K562 (cell line): ENCODE results near the gene RPL28. TPM values are rescaled to one million over a fixed set of nuclear protein-coding genes. Genes with fewer than 3 reads are reported as not detected.

Experiments
- ARNT ChIP-seq, 2 experiments: fragments of 450-650 bp; IDR thresholded peaks; 2 replicates each; pipeline ENCODE4 v1.6.1; 2016; ENCODE audit warnings: mild to moderate bottlenecking in 1 of 2
- CTCF ChIP-seq, 3 experiments: IDR thresholded peaks in 2 of 3; conservative IDR thresholded peaks in 1 of 3; 2 replicates each; pipeline ENCODE4 v1.5.1; 2011 to 2012; ENCODE audit warnings: low read length in 3 of 3, mild to moderate bottlenecking in 3 of 3, control low read depth in 2 of 3, improper control_type of control experiment in 1 of 3, inconsistent platforms in 1 of 3, low read depth in 1 of 3, mixed read lengths in 1 of 3, moderate library complexity in 1 of 3; ENCODE audit not compliant: insufficient read depth in 2 of 3
- DPF2 ChIP-seq: fragments of 450-650 bp; IDR thresholded peaks from 2 replicates; pipeline ENCODE4 v1.6.1; 2016
- HDAC1 ChIP-seq, 2 experiments: fragments of 450-650 bp; IDR thresholded peaks; 2 replicates each; pipeline ENCODE4 v1.6.1; 2016 to 2017; ENCODE audit warnings: inconsistent platforms in 1 of 2, mild to moderate bottlenecking in 1 of 2, moderate library complexity in 1 of 2
- ID3 ChIP-seq, 2 experiments: fragments of 250-450 bp in 1 of 2; fragments of 450-650 bp in 1 of 2; sonication (Bioruptor Pico) in 1 of 2; IDR thresholded peaks; 2 replicates each; pipeline versions ENCODE4 v1.6.1 to v1.8.0; 2016 to 2021; ENCODE audit warnings: mild to moderate bottlenecking in 2 of 2, moderate library complexity in 2 of 2, missing compliant biosample characterization in 1 of 2, missing genetic modification characterization in 1 of 2
- KHSRP ChIP-seq: fragments of 450-650 bp; IDR thresholded peaks from 2 replicates; pipeline ENCODE4 v1.6.1; 2017
- NCOA1 ChIP-seq: fragments of 450-650 bp; IDR thresholded peaks from 2 replicates; pipeline ENCODE4 v1.6.1; 2016; ENCODE audit warnings: low read depth
- NFIC ChIP-seq: fragments of 450-650 bp; IDR thresholded peaks from 2 replicates; pipeline ENCODE4 v1.6.1; 2017; ENCODE audit warnings: mild to moderate bottlenecking, inconsistent platforms
- RBM34 ChIP-seq: fragments of 200-400 bp; formaldehyde crosslinking; IDR thresholded peaks from 2 replicates; pipeline ENCODE4 v1.6.1; 2018; ENCODE audit warnings: low read length, borderline replicate concordance; ENCODE audit not compliant: insufficient read depth
- SMARCC2 ChIP-seq: fragments of 450-650 bp; IDR thresholded peaks from 2 replicates; pipeline ENCODE4 v1.6.1; 2017; ENCODE audit warnings: antibody characterized with exemption, moderate library complexity, mild to moderate bottlenecking, low read depth
- SRSF1 ChIP-seq: fragments of 200-400 bp; formaldehyde crosslinking; IDR thresholded peaks from 2 replicates; pipeline ENCODE4 v1.6.1; 2017; ENCODE audit warnings: mild to moderate bottlenecking, low read depth, low read length, moderate library complexity
- TAF15 ChIP-seq: fragments of 200-400 bp; formaldehyde crosslinking; IDR thresholded peaks from 2 replicates; pipeline ENCODE4 v1.6.1; 2017; ENCODE audit warnings: mild to moderate bottlenecking, low read depth, low read length, moderate library complexity
- TAL1 ChIP-seq: fragments of 450-650 bp; IDR thresholded peaks from 2 replicates; pipeline ENCODE4 v1.6.1; 2016; ENCODE audit warnings: mild to moderate bottlenecking
- TEAD4 ChIP-seq, 2 experiments: sonication (generic) in 1 of 2; formaldehyde crosslinking in 1 of 2; IDR thresholded peaks; 2 replicates each; pipeline versions ENCODE4 v1.6.1 to v1.8.0; 2012 to 2022; ENCODE audit warnings: borderline replicate concordance in 1 of 2, inconsistent platforms in 1 of 2, low read length in 1 of 2, mild to moderate bottlenecking in 1 of 2, missing genetic modification reagents in 1 of 2
- ZBTB17 ChIP-seq: fragments of 450-650 bp; formaldehyde crosslinking; IDR thresholded peaks from 2 replicates; pipeline ENCODE4 v1.4.0; 2020; ENCODE audit warnings: mild to moderate bottlenecking
- ZNF23 ChIP-seq: fragments of 250-450 bp; sonication (Bioruptor Pico); IDR thresholded peaks from 2 replicates; pipeline ENCODE4 v1.4.0; 2020; ENCODE audit warnings: mild to moderate bottlenecking
- ZNF232 ChIP-seq: sonication (generic); formaldehyde crosslinking; IDR thresholded peaks from 2 replicates; pipeline ENCODE4 v1.8.0; 2022; ENCODE audit warnings: mild to moderate bottlenecking, missing genetic modification reagents
- ZNF274 ChIP-seq: IDR thresholded peaks from 2 replicates; pipeline ENCODE4 v1.6.1; 2011; ENCODE audit warnings: low read depth, mild to moderate bottlenecking, low read length, moderate library complexity, borderline replicate concordance
- ZNF551 ChIP-seq: fragments of 250-450 bp; sonication (Bioruptor Pico); IDR thresholded peaks from 2 replicates; pipeline ENCODE4 v1.5.0; 2021; ENCODE audit warnings: mild to moderate bottlenecking, moderate library complexity
- ZNF707 ChIP-seq: fragments of 250-450 bp; sonication (Bioruptor Pico); conservative IDR thresholded peaks from 2 replicates; pipeline ENCODE4 v1.8.0; 2022; ENCODE audit warnings: inconsistent platforms, mild to moderate bottlenecking, moderate library complexity
- ZSCAN29 ChIP-seq: fragments of 450-650 bp; IDR thresholded peaks from 2 replicates; pipeline ENCODE4 v1.6.1; 2017
- polyA plus RNA-seq, 8 experiments: library from polyadenylated mRNA; depleted of rRNA in 4 of 8; stranded (reverse) in 5 of 8; unstranded in 3 of 8; fragments of >200 nt; fragmentation: Nextera tagmentation in 2 of 8; fragmentation: Illumina TruSeq in 1 of 8; extraction: Ambion mirVana in 2 of 8; extraction: Trizol in 1 of 8; gene quantifications; 2 replicates each; pipeline versions ENCODE4 v1.2.1 to v1.2.3, GENCODE V29; 2011 to 2014; ENCODE audit warnings: inconsistent platforms in 1 of 8, missing spikeins in 1 of 8
- total RNA-seq, 7 experiments: library from RNA; depleted of rRNA in 6 of 7; stranded (reverse); fragments of >200 nt in 6 of 7; fragmentation: Illumina TruSeq in 2 of 7; extraction: Trizol in 2 of 7; gene quantifications; 2 replicates each; pipeline versions ENCODE4 v1.2.1 to v1.2.3, GENCODE V29; 2011 to 2021; ENCODE audit warnings: low replicate concordance in 1 of 7
- TF ChIP-seq, protein P1 (sequence below): fragments of 250-450 bp; sonication (Bioruptor Pico); IDR thresholded peaks from 2 replicates; pipeline ENCODE4 v1.5.0; 2021; ENCODE audit warnings: mild to moderate bottlenecking, borderline replicate concordance
- TF ChIP-seq, protein P2 (sequence below): sonication (generic); formaldehyde crosslinking; IDR thresholded peaks from 2 replicates; pipeline ENCODE4 v1.8.1; 2022; ENCODE audit warnings: missing genetic modification reagents

RPL28 gene
- total and polyA plus RNA-seq, 9 of the 15 experiments (the other 6 are each of a cell fraction or from before 2014, with no cell fraction given) = 124 to 3,106 (median 622) TPM

DNA sequence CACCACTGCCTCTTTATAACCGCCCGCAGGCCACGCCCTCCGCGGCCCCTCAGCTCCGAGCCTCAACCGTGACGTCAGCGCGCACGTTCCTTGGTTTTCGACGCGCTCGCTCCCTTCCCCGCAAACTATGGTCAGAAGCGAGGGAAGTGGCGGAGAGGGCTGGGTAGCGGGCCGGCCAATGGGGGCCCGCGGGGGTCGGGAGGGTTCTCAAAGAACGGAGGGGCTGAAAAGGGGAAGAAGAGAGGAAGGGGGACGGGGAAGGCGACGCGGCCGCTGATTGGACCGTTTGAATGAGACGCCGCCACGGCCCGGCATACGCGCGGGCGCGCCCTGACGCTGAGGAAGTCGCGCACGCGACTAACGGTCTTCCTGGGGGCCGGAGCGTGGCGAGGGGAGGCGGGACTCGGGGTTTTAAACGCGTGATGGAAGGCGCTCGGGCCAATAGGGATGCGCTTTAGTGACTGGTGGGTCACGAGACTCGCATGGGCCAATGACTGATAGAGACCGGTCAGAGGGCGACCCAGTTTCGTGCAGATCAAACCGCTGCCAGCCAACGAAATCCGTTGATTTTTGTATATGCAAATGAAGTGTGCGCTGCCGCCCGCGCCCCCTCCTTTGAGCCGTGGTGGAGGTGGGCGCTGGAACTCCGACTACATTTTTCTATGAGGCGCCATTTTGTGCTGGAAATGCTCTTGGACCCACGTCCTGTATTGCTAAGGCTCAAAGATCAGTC, 22.2 kb downstream of the RPL28 start (continued):
- TF ChIP-seq HDAC1 (IDR thresholded peaks at IDR 0.05) = peak in 1 of 2 experiments; percentile 33; a peak in 1 of 4 replicates
- no peak; the same call in 1 of the 2 replicates for TF ChIP-seq ZNF274
- no peak for TF ChIP-seq ZNF551 (CRISPR knock-in tag)
- no peak for TF ChIP-seq ZNF232 (CRISPR knock-in tag)
- TF ChIP-seq, protein P1, sequence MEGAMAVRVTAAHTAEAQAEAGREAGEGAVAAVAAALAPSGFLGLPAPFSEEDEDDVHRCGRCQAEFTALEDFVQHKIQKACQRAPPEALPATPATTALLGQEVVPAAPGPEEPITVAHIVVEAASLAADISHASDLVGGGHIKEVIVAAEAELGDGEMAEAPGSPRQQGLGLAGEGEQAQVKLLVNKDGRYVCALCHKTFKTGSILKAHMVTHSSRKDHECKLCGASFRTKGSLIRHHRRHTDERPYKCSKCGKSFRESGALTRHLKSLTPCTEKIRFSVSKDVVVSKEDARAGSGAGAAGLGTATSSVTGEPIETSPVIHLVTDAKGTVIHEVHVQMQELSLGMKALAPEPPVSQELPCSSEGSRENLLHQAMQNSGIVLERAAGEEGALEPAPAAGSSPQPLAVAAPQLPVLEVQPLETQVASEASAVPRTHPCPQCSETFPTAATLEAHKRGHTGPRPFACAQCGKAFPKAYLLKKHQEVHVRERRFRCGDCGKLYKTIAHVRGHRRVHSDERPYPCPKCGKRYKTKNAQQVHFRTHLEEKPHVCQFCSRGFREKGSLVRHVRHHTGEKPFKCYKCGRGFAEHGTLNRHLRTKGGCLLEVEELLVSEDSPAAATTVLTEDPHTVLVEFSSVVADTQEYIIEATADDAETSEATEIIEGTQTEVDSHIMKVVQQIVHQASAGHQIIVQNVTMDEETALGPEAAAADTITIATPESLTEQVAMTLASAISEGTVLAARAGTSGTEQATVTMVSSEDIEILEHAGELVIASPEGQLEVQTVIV (CRISPR knock-in tag) = no peak
- no peak; the same call in 1 of the 2 replicates for TF ChIP-seq DPF2
- no peak for TF ChIP-seq ZSCAN29
- peak; percentile 75; the same call in 1 of the 2 replicates for TF ChIP-seq ZBTB17
- no peak for TF ChIP-seq SRSF1
- TF ChIP-seq CTCF (IDR thresholded peaks at IDR 0.05 in 2 of 3, conservative IDR thresholded peaks at IDR 0.05 in 1 of 3; ENCODE audit: insufficient read depth in 2 of 3, low read depth in 1 of 3, low read length in 3 of 3) = no peak
- TF ChIP-seq TAF15 = no peak
- TF ChIP-seq NCOA1 = peak; percentile 81
- TF ChIP-seq, protein P2, sequence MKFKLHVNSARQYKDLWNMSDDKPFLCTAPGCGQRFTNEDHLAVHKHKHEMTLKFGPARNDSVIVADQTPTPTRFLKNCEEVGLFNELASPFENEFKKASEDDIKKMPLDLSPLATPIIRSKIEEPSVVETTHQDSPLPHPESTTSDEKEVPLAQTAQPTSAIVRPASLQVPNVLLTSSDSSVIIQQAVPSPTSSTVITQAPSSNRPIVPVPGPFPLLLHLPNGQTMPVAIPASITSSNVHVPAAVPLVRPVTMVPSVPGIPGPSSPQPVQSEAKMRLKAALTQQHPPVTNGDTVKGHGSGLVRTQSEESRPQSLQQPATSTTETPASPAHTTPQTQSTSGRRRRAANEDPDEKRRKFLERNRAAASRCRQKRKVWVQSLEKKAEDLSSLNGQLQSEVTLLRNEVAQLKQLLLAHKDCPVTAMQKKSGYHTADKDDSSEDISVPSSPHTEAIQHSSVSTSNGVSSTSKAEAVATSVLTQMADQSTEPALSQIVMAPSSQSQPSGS (CRISPR knock-in tag) = 0 out of 2 replicates have a peak, but pooled peaks have one; percentile 51
- TF ChIP-seq NFIC = peak; percentile 66; the same call in 1 of the 2 replicates
- no peak for TF ChIP-seq SMARCC2
- no peak for TF ChIP-seq TAL1
- no peak for TF ChIP-seq ZNF707 (CRISPR knock-in tag)
- TF ChIP-seq TEAD4 (IDR thresholded peaks at IDR 0.05; ENCODE audit: low read length) = peak; percentile 68
- TF ChIP-seq TEAD4 (CRISPR knock-in tag; IDR thresholded peaks at IDR 0.05; ENCODE audit: borderline replicate concordance) = no peak
- TF ChIP-seq ARNT (IDR thresholded peaks at IDR 0.05) = no peak
- TF ChIP-seq ID3 (CRISPR knock-in tag; IDR thresholded peaks at IDR 0.05) = no peak
- no peak for TF ChIP-seq ID3 (tag; IDR thresholded peaks at IDR 0.05)
- TF ChIP-seq KHSRP = peak; percentile 69
- no peak for TF ChIP-seq RBM34
- TF ChIP-seq ZNF23 (CRISPR knock-in tag) = no peak
